Measurements from ENCODE around the gene MEAF6. TPM values are rescaled to one million over a fixed set of nuclear protein-coding genes. Genes with fewer than 3 reads are reported as not detected.

The MEAF6 gene
- total and polyA plus RNA-seq, 2 experiments from 2014 or later, result 60.1 to 64.5 TPM

GRCh38 chr1:37515185-37516034 is 844 bp upstream of the MEAF6 start:
- Mint-ChIP-seq H3K4me3 (peak overlapping the region; percentile 91), H3K9me3 (no peaks in the 10 kb centered on the region), H3K36me3 (ENCODE audit: low read depth) (peaks cover 16% of the 10 kb centered on the region), H3K27me3 (ENCODE audit: insufficient read depth, low read depth, poor library complexity) (peaks cover 20% of the 10 kb centered on the region), H3K27ac (peak overlapping the region; percentile 99), H3K4me1 (peaks cover 18% of the 10 kb centered on the region)
- DNase-seq (ENCODE audit: low spot score), result no peak
- H3K36me3 ChIP-seq (ENCODE audit: insufficient read depth), result no peaks in the 10 kb centered on the region; the same call in 1 of the 2 replicates
- H3K4me2 ChIP-seq, result peak overlapping the region; percentile 89
- H3K4me1 ChIP-seq (ENCODE audit: insufficient read depth), result peaks cover 19% of the 10 kb centered on the region
- H3K9me2 ChIP-seq (ENCODE audit: insufficient read depth), result no peaks in the 10 kb centered on the region
- peak overlapping the region; percentile 86 for H3K4me3 ChIP-seq
- ATAC-seq, result no peak
- peaks cover 33% of the 10 kb centered on the region for H3K79me2 ChIP-seq (replicated peaks; ENCODE audit: insufficient read depth)
- H4K20me1 ChIP-seq (replicated peaks; ENCODE audit: insufficient read depth), result peaks cover 6% of the 10 kb centered on the region
- TF ChIP-seq ZNF462 (CRISPR knock-in tag; IDR thresholded peaks at IDR 0.05) (no peak), EZH2 (IDR thresholded peaks at IDR 0.05; ENCODE audit: low read depth, unreplicated experiment) (no peak), CTCF (conservative IDR thresholded peaks at IDR 0.05; ENCODE audit: low read depth in 2 of 2) (no peak), POLR2AphosphoS5 (IDR thresholded peaks at IDR 0.05; ENCODE audit: low read depth) (no peak), ZNF114 (CRISPR knock-in tag; IDR thresholded peaks at IDR 0.05) (no peak), EZH2phosphoT487 (IDR thresholded peaks at IDR 0.05; ENCODE audit: unreplicated experiment) (no peak), JUNB (IDR thresholded peaks at IDR 0.05; ENCODE audit: unreplicated experiment) (no peak), NANOG (IDR thresholded peaks at IDR 0.05; ENCODE audit: borderline replicate concordance) (no peak), CREB1 (CRISPR knock-in tag; IDR thresholded peaks at IDR 0.05; ENCODE audit: low read depth) (no peak), STAT1 (IDR thresholded peaks at IDR 0.05; ENCODE audit: unreplicated experiment) (no peak), REST (IDR thresholded peaks at IDR 0.05; ENCODE audit: unreplicated experiment) (no peak), ZNF331 (CRISPR knock-in tag; IDR thresholded peaks at IDR 0.05; ENCODE audit: low read depth) (no peak)
- TF ChIP-seq, protein P1, sequence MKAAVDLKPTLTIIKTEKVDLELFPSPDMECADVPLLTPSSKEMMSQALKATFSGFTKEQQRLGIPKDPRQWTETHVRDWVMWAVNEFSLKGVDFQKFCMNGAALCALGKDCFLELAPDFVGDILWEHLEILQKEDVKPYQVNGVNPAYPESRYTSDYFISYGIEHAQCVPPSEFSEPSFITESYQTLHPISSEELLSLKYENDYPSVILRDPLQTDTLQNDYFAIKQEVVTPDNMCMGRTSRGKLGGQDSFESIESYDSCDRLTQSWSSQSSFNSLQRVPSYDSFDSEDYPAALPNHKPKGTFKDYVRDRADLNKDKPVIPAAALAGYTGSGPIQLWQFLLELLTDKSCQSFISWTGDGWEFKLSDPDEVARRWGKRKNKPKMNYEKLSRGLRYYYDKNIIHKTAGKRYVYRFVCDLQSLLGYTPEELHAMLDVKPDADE (IDR thresholded peaks at IDR 0.05), result no peak
- H2AFZ ChIP-seq, result peak overlapping the region; percentile 80; the same call in 1 of the 2 replicates
- peak overlapping the region; percentile 98 for H3K27ac ChIP-seq (ENCODE audit: low read depth)
- H3K27me3 ChIP-seq (ENCODE audit: insufficient read depth), result no peaks in the 10 kb centered on the region
- peaks cover 14% of the 10 kb centered on the region; the same call in 1 of the 2 replicates for H3F3A ChIP-seq (replicated peaks; ENCODE audit: low read depth)
